Activated T-cell treated with anti-CD3 and anti-CD28 coated beads for 48 hours (primary cell): Measurements from ENCODE around the gene RNLS.
A peak's percentile ranks its signal among the peaks of the same experiment; 100 is the strongest.

Source experiments
- DNase-seq: peaks from one replicate; pipeline ENCODE4 v3.0.0-alpha.2; 2020; ENCODE audit warnings: low read depth

The RNLS gene

DNA sequence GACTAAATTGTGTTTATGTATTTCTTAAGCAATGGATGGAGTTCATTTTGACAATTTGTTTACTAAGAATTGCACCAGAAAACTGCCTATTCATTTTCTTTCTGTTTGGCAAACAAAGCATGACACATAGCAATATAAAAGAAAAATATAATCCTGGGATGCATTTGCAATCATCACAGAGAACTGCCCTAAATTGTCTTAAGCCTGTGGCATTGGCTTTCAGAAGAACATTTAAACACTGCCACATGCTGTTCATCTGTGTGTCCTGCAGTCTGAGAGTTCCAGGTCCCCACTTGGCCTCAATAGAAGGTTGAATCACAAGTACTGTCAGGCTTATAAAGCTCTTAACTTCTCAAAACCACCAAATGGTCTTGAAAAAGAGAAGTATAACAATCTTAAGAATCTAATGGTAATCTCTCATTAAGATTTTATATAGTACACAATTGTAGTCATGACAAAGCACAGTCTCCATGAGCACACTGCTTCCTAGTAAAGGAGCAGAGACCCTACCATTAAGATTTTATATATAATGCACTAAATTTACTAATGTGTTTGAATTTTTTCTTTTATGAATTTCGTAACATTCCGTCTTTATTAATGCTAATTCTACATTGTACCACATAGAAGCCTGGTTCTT lies 29.9 kb downstream of the RNLS start:
- peak; percentile 0 for DNase-seq

DNA sequence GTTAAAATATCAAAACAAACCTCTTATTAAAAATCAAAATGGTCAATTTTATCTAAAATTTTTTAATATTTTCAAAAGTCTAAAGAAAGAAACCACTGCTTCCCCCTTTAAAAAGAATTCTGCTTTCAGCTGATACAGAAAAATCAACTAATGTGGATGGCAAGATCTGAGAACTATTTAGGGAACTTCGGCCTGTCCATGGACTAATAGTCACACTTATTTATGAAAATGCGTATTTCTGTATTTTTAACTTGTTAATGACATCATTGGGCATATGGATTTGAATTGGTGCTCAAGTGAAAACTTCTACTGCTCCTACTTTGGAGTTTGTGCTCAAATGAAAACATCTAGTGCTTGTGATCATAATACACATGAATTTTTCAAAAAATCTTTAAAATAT lies 31.9 kb downstream of the RNLS start:
- DNase-seq, result no peak

DNA sequence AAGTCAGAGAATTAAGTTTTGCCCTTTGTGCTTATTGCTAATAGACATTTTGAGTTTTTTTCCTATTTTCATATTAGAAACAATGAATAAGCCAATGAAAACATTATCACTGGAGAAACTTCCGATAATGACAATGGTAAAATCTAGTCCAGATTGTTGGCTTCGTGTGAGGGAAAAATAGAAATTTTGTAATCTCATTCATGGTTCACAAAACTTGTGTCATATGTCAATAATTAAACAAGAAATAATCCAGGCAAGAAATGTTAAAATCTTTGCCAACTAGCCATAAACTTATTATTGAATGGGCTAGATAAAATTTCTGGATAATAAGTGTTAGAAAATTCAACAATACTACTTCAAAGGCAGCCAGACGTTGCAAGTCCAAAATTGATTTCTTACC lies 36.6 kb downstream of the RNLS start:
- DNase-seq, result no peak

DNA sequence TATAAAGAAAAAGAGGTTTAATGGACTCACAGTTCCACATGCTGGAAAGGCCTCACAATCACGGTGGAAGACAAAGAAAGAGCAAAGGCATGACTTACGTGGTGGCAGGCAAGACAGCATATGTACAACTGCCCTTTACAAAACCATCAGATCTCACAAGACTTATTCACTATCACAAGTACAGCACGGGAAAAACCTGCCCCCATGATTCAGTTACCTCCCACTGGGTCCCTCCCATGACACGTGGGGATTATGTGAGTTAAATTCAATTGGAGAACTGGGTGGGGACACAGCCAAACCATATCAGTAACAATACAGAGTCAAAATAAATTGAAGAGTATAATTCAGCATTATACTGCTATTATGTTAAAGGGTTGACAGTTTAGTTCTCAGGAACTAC lies 37.8 kb downstream of the RNLS start:
- DNase-seq, result no peak

DNA sequence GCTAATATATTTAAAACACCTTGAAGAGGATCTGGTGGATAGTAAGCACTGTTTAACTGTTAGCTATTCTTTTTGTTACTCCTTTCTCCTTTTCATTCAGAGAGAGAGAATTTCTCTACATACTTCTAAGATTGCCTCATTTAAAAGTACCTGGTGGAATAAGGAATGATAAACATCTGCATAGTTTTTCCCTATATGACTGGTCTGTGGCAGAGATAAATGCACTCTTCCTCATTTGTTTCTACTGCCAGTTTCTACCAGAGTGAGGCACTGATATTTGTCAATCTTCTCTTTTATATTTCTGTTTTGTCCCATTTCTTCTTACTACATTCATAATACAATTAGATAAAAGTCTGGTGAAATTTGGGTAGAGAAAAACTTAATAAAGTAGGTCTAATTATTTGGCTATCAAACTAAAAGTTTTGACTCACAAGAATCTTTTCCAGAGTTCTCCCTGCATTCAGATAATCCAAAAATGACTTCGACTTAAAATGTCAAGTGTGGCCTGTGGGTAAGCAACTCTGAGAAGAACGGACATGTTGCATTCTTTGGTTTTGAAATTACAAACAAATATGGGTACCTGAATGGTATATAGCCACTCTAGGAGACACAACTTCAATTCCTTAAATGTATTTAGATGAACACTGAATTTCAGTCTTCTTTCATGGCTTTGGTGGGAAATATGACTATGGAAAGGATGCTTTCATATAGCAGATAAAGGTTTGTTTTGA lies 38.8 kb downstream of the RNLS start:
- DNase-seq, result no peak

DNA sequence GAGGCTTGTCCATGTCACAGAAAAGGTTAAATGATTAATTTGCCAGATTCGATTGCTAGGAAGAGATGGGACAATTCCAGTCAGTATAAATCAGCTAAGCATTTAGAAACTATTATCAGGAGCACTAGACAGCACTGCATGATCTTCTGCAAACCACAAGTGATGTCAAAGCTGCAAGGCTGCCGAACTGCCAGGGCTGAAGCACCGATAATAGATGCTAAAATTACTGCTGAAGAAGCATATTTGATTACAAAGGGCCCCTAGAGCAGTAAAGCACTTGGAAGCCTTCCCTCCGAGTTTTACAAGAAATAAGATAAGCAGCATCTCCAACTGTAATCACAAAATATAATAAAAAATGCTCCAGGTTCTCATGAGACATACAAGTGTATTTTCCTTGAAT lies 40.6 kb downstream of the RNLS start:
- DNase-seq, result no peak

DNA sequence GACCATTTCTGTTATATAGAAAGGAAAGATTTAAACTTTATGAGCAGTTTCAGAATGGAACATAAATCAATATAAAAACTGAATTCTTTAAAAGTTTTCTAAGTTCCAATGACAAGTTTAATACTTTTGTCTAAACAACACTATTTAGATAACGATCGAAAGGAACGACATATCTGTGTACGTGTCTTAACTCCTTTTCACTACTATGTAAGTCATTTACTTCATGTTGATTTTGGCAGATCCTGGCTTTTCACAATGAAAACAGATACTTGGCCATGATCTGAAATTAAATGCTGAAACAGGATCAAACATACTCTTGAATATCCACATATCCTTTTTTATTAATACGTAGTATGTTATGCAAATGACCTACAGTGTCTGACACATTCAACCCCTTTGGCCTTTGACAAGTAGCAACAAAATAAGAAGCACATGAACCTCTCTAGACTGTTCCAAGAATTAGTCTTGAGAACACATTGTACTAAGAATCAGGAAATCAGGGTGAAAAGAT lies 41.9 kb downstream of the RNLS start:
- no peak for DNase-seq

DNA sequence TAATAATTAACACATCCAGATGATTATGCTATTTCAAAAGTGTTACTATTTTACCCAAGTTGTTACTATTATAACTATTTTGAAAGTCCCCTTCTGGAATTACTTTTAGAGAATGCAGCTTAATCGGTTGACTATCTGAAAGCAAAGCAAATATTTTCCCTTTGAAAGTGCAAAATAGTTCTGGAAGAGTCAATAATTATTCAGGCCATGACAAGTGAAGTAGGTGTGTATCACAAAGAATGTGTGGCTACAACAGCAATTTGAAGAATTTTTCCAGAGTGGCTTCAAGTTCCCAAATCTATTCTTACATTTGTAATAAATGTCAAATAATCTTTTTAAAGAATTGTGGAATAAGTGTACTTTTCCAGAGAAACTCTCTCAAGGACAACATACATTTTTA lies 42.8 kb downstream of the RNLS start:
- no peak for DNase-seq

DNA sequence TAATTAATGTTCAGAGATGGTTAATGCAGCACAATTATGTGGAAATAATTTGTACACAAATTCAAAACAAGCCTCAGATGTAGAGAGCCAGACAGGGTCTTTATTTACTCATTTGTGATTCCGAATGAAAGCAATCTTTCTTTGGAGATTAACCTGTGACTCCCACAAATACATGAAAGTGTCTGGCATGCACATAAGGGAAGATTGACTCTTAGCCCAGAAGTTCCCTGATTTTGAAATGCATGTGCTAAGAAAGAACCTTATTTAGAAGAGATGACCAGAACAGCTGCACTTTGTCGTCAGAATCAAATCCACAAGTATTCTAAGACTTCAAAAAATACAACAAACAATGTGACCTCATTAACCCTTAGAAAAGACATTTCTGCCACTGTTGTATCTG lies 45.1 kb downstream of the RNLS start:
- no peak for DNase-seq

DNA sequence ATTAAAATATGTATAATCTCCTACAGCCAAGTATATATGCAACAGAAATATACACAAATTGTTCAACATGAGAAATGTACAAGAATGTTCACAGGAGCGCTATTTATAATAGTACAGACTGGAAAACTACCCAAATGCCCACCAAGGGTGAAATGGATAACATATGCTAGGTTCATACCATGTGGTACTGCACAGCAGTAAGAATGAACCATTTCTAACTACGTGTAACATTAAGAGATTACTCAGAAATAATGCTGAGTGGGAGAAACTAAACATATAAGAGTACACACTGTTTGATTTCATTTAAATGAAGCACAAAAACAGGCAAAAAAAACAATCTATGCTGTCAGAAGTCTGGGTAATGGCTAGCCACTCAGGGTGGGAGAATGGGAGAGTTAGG lies 45.8 kb downstream of the RNLS start:
- DNase-seq, result no peak

DNA sequence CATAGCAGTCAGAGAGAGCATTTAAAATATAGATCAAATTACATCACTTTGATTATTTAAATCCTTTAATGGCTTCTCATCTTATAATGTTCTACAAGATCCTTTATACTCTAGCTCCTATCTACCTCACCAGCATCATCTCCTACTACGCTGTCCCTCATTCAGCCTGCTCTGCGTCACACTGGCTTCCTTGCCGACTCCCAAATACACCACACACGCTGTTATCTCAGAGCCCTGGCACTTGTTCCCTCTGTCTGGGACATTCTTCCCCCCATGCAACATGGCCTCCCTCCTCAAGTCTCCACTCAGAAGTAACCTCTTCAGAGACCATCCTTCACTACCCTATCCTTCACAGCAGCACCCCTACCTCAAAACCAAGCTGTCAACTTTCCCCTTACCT lies 46.7 kb downstream of the RNLS start:
- no peak for DNase-seq

DNA sequence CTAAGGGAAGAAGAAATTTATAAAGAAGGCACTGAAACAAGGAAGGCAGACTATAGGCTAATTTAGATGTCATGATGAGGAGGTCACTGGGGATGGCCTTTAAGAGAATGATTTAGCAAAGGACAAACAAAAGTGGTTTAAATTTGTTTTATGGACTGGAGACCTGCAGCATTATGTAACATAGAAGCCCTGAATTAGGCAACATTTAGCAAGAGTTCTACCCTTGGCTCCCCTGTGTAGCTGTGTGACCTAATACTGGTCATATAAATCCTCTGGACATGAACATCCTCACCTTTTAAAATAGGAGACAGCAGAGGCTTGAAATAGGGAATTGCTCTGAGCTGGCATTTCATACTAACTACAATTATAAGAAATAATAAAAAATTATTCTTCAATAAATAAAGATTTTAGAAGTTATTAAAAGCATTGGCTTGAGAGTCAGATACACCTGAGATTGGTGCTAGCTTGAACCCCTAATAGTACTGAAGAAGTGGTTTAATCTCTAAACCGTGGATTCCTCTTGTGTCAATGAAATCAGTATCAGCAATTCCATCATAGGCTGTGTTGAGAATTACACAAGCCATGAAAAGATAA lies 48.9 kb downstream of the RNLS start:
- DNase-seq, result no peak

DNA sequence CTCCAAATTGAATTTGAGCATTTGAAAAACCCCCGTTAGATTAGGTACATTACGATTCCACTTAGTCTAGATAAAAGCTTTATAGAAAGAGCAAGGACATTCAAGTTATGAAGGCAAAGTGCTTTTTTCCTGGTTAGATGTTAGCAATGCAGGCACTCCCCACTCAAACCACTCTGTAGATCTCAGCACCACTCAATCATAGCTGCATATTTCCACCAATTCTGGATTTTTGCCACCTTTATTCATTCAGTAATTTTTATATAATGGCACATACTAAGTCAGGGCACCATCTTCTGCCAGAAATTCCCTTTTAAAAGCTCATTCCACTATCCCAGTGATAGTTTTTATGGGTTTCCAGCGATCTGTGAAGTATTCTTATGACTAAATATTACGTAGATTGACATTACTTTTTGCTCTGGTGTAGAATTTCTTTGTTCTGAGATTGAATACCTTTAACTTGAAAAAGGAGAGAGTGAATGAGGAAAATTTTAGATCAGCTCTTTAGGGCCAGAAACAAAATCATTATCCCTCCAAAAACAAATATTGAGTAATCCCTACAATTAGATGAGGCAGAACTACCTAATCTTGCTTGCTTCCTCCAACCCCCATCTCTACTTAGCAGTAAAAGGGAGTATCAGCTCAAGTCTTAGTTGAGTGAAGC lies 51.6 kb downstream of the RNLS start:
- no peak for DNase-seq

DNA sequence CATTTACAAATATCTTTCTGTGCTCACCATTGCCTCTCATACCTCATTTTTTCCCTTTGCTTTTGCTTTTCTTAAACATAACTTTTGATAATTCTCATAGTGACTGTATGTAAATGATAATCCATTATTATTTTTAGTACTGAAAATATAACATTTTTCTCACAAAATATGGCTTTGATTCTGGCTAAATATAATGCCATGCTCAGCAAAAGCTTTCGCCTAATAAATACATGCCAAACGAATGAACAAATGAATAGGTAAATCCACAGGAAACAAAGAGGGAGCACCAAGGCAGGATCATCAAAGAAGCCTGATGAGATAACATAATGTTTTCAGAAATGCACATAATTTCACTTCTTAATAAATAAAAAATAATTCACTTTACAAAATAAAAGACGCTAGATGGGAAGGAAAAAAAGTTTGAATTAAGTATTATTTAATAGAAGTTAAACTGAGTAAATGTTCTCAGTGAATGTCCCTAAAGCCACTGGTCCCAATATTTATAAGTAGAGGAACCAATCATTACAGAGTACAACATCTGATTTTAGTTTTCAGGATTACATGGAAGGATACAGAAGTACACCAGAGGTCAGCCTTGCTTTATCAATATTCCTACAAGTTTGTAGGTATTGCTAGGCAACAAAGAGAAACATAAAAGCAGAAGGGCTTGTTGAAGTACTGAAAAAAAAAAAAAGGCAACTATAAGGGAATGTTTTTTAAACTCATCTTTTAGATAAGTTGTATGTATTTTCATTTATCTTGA lies 52.3 kb downstream of the RNLS start:
- no peak for DNase-seq

DNA sequence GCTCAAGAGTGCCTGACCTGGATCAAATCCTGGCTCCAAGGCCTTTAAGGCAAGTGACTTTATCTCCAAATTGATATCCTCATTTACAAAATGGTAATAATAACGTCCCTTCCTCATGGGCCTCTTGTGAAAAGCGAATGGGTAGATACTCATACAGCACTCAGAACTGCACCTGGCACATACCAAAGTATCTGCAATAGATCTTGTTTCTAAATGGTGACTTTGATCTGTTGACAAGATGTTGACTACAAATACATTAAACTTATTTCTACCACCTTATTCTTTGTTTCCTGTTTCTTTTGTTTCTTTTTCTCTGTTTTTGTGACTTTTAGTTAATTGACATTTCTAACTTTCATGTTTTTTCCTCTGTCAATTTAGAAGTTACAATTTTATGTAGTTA lies 53.0 kb downstream of the RNLS start:
- no peak for DNase-seq

DNA sequence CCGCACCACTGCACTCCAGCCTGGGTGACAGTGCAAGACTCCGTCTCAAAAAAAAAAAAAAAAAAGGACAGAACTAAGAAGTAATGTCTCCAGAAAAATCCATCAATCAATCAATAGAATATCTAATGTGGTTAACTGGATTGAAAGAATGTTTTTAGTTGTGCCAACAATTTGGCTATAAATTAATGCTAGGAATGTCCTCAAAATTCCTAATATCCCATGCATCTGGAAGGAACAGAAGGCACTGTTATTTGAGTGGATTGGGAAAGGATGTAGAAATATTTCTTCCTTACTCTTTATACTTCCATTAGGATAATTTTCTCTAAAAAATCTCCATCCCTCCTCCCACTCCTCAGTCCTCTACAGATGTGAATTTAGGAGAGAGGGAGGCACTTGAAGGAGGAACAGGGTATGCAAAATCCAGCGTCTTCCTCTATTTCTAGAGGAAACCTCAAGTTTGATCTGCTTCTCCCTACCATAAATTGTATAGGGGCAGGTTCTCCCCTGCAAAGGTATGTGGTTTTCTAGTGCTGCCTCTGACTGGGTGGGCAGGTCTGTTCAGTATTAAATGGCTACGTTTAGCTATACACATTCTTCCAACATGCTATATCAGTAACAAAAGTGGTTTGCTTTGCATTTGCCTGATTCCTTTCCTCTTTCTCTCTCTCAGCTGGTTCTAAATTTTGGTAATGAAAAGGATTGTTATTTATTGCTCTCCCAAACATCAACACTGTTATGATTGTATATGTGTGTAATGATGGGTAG lies 54.1 kb downstream of the RNLS start:
- no peak for DNase-seq

DNA sequence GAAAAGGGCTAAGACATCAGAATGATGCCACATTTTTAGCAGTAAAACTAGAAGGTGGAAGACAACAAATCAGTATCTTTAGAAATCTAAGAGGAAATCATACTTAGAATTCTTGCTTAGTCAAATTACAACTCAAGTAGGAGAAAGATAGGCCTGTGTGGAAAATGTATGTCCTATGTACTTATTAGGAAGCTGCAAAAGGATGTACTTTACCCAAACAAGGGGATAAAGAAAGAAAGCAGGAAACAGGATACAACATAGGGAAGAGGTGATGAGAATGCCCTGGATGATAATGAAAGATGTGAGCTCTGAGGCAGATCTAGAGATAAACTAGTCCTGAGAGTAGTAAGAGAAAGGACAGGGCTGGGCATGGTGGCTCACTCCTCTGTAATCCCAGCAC lies 54.9 kb downstream of the RNLS start:
- DNase-seq, result no peak

DNA sequence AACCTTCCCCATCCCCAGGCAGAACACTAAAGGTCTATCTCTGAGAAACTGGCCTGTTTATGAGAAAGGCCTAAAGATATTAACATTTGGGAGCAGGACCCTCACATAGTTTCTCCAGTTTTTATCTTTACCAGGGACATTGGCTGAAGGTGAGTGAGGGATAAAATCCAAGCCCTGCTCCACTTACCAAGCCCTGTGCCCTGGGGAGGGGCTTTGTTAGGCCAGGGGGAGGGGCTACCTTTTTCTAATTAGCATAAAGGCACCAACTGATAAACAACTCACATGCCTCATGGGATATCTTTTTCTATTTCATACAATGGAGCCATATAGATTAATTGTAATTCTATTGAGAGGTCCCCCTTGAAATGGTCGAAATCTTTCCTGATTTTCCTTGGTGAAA lies 55.9 kb downstream of the RNLS start:
- no peak for DNase-seq

DNA sequence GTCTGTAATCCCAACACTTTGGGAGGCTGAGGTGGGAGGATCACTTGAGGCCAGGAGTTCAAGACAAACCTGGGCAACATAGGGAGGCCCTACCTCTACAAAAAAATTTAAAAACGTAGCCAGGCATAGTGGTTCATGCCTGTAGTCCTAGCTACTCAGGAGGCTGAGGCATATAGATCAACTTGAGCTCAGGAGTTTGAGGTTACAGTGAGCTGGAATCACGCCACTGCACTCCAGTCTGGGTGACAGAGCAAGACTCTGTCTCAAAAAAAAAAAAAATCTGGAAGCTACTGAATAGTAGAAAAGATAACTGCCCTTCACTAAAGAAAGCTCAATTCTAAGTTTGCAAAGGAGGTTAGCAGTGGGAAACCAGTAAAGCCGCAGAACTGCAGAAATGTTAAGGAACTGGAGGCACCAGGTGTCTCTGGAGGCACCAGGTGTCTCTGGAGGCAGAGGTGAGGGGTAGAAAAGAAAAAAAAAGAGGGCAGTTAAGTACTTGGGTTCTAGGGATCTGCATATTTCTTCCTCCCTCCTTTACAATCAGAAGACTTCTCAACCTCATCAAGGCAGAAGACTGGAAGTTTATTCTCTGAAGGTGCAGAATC lies 56.5 kb downstream of the RNLS start:
- DNase-seq, result no peak

DNA sequence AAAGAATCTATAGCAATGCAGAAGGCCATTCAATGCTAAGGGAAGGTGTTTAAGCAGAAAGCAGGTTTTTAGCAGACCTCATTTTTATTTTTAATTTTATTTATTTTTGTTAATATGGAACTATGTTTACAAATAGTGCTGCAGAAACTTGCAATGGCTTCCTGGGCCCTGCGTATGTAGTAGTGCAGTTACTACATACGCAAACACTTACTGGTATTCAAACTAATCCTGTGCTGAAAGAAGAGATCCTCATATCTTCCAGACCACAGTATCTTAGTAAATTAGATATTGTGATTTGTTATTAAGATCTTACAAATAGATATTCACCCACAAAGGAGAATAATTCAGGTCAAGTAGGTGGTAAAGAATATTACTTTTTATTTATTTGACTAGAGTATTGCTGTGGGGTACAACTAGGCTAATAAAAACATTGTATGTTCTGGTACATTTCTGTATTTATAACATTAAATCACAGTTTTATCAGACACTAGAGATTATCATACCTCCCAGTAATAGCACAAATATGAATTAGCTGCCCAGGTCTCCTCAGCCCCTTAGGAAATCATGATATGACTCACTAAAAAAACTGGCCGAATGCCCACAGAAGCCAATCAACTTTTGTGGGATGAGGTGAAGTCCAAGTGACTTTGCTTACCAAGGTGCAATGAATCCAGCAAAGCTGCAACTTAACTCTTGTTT lies 57.6 kb downstream of the RNLS start:
- DNase-seq, result no peak
